ENCODE measurements around the gene DMRTB1.
"Not testable (repeated sequence)": the region's sequence is repeated elsewhere in the genome, so short reads cannot be mapped to it uniquely, and the experiment has no call there.

- not testable (repeated sequence) for TF ChIP-seq CTCF, EP300, POLR2A (IDR thresholded peaks at IDR 0.05)
Observed at GRCh38 chr1:53434405-53435007, 24.7 kb upstream of the DMRTB1 start.

All from upper lobe of left lung (tissue), 4 donors.